Measurements from ENCODE around the gene TGFBR3L. TPM values are rescaled to one million over a fixed set of nuclear protein-coding genes. Genes with fewer than 3 reads are reported as not detected.

The TGFBR3L gene
- total RNA-seq, 4 donors from 2014 or later = 2.2 to 8.3 (median 6.1) TPM

- Histone ChIP-seq H3K36me3 (peaks cover 45 to 70% (median 58%) of the 10 kb centered on the region in 4 donors), H3K4me1 (peaks cover 36 to 60% (median 50%) of the 10 kb centered on the region in 4 donors), H3K27ac (replicated peaks in 1 of 4) (no peak overlapping the region), H3K4me3 (no peak overlapping the region), H3K27me3 (no peaks in the 10 kb centered on the region), H3K9me3 (no peaks in the 10 kb centered on the region)
- TF ChIP-seq POLR2A (IDR thresholded peaks at IDR 0.05; ENCODE audit: low read depth) = no peak
- no peak for TF ChIP-seq POLR2AphosphoS5 (IDR thresholded peaks at IDR 0.05)
- TF ChIP-seq EP300 (IDR thresholded peaks at IDR 0.05) = no peak
- no peak for TF ChIP-seq CTCF (IDR thresholded peaks at IDR 0.05)
- 91% methylated on average over 6 of the region's 11 CpGs for WGBS
- intact Hi-C loops (cut with DNase I) = no loop called here
- DNase-seq (ENCODE audit: extremely low spot score) = no peak
Measured at GRCh38 chr19:7907544-7907943, 7.1 kb upstream of the TGFBR3L start.

GRCh38 chr19:7908078-7908699 is 6.4 kb upstream of the TGFBR3L start:
- Histone ChIP-seq H3K36me3 (peaks cover 49 to 77% (median 64%) of the 10 kb centered on the region in 4 donors), H3K4me3 (no peak overlapping the region), H3K4me1 (peaks cover 31 to 54% (median 43%) of the 10 kb centered on the region in 4 donors), H3K27me3 (no peaks in the 10 kb centered on the region), H3K27ac (replicated peaks in 1 of 4) (no peak overlapping the region), H3K9me3 (no peaks in the 10 kb centered on the region)
- 83% methylated on average over 13 of the region's 14 CpGs for WGBS
- no peak for DNase-seq (ENCODE audit: extremely low spot score)
- intact Hi-C loops (cut with DNase I) = no loop called here
- TF ChIP-seq POLR2AphosphoS5 (IDR thresholded peaks at IDR 0.05) (no peak), EP300 (IDR thresholded peaks at IDR 0.05) (no peak), POLR2A (IDR thresholded peaks at IDR 0.05; ENCODE audit: low read depth) (no peak), CTCF (IDR thresholded peaks at IDR 0.05) (no peak)

- no peak overlapping the region for H3K4me3 ChIP-seq
- no peak overlapping the region for H3K27ac ChIP-seq (replicated peaks in 1 of 4)
- WGBS = 97% methylated on average over 7 of the region's 19 CpGs
- H3K4me1 ChIP-seq = peaks cover 31 to 54% (median 42%) of the 10 kb centered on the region in 4 donors
- intact Hi-C loops (cut with DNase I) = no loop called here
- no peak for DNase-seq (ENCODE audit: extremely low spot score)
- H3K36me3 ChIP-seq = peaks cover 49 to 81% (median 67%) of the 10 kb centered on the region in 4 donors
- H3K27me3 ChIP-seq = no peaks in the 10 kb centered on the region
- H3K9me3 ChIP-seq = no peaks in the 10 kb centered on the region
- TF ChIP-seq CTCF (IDR thresholded peaks at IDR 0.05) (no peak), EP300 (IDR thresholded peaks at IDR 0.05) (no peak)
Measured at GRCh38 chr19:7908742-7909461, 5.7 kb upstream of the TGFBR3L start.

GRCh38 chr19:7909471-7910067 is 5.1 kb upstream of the TGFBR3L start:
- TF ChIP-seq CTCF (IDR thresholded peaks at IDR 0.05) (no peak), EP300 (IDR thresholded peaks at IDR 0.05) (no peak), POLR2A (IDR thresholded peaks at IDR 0.05; ENCODE audit: low read depth) (no peak), POLR2AphosphoS5 (IDR thresholded peaks at IDR 0.05) (no peak)
- no peak for DNase-seq (ENCODE audit: extremely low spot score)
- no peak overlapping the region for H3K4me3 ChIP-seq
- peaks cover 49 to 81% (median 67%) of the 10 kb centered on the region in 4 donors for H3K36me3 ChIP-seq
- 96% methylated on average over 8 of the region's 21 CpGs for WGBS
- intact Hi-C loops (cut with DNase I) = no loop called here
- no peaks in the 10 kb centered on the region for H3K9me3 ChIP-seq
- no peak overlapping the region for H3K27ac ChIP-seq (replicated peaks in 1 of 4)
- peaks cover 0 to 6% (median 0%) of the 10 kb centered on the region in 4 donors for H3K27me3 ChIP-seq
- H3K4me1 ChIP-seq = peaks cover 29 to 48% (median 39%) of the 10 kb centered on the region in 4 donors

Data from esophagus muscularis mucosa (tissue), 4 donors.